Stomach (tissue), 9 donors: ENCODE results near the gene FEM1C. TPM values are rescaled to one million over a fixed set of nuclear protein-coding genes. Genes with fewer than 3 reads are reported as not detected.
A peak's percentile ranks its signal among the peaks of the same experiment; 100 is the strongest.

ENCODE experiments used
- DNase-seq, 2 donors: peaks; one replicate each; pipeline versions ENCODE4 v3.0.0 to v3.0.0-alpha.2; 2013 to 2019
- H3K27ac ChIP-seq, 5 donors: fragments of 200-600 bp in 4 of 5; sonication (generic) in 4 of 5; one replicate each; pipeline ENCODE4 v1.5.1; 2013 to 2019; ENCODE audit warnings: mild to moderate bottlenecking in 1 of 5, moderate library complexity in 1 of 5
- H3K27me3 ChIP-seq, 3 donors: fragments of 200-600 bp; sonication (generic); one replicate each; pipeline ENCODE4 v1.5.1; 2017 to 2019; ENCODE audit warnings: mixed run types in 1 of 3
- H3K36me3 ChIP-seq, 4 donors: fragments of 200-600 bp; sonication (generic); 1 replicate in 3 of 4; 2 replicates in 1 of 4; pipeline ENCODE4 v1.5.1; 2016 to 2019
- H3K4me1 ChIP-seq, 4 donors: fragments of 200-600 bp; sonication (generic); one replicate each; pipeline ENCODE4 v1.5.1; 2016 to 2019
- H3K4me3 ChIP-seq, 4 donors: fragments of 200-600 bp; sonication (generic) in 3 of 4; one replicate each; pipeline ENCODE4 v1.5.1; 2016 to 2019; ENCODE audit warnings: mild to moderate bottlenecking in 1 of 4
- H3K9me3 ChIP-seq, 4 donors: fragments of 200-600 bp; sonication (generic); one replicate each; pipeline ENCODE4 v1.5.1; 2016 to 2019
- CTCF ChIP-seq, 7 experiments: fragments of 450-650 bp in 4 of 7; fragments of 200-600 bp in 3 of 7; sonication (generic) in 3 of 7; IDR thresholded peaks; one replicate each; pipeline ENCODE4 v1.5.1; 2016 to 2019; ENCODE audit warnings: antibody characterized with exemption in 7 of 7, control low read depth in 2 of 7, mild to moderate bottlenecking in 1 of 7
- EP300 ChIP-seq: sonication (generic); formaldehyde crosslinking; IDR thresholded peaks from one replicate; pipeline ENCODE4 v1.6.1; 2017; ENCODE audit warnings: antibody characterized with exemption
- POLR2A ChIP-seq, 4 donors: fragments of 450-650 bp; IDR thresholded peaks; one replicate each; pipeline ENCODE4 v1.6.1; 2016; ENCODE audit warnings: antibody characterized with exemption in 4 of 4, control low read depth in 2 of 4, mild to moderate bottlenecking in 1 of 4, moderate library complexity in 1 of 4
- POLR2AphosphoS5 ChIP-seq, 3 donors: sonication (generic); formaldehyde crosslinking; IDR thresholded peaks; one replicate each; pipeline ENCODE4 v1.6.1; 2016; ENCODE audit warnings: antibody characterized with exemption in 3 of 3
- whole genome bisulfite sequencing, 5 donors: extraction: QIAGEN DNeasy Blood & Tissue Kit in 3 of 5; methylation state at CpG; one replicate each; pipeline versions ENCODE4 v1.1.5 to v1.1.7; 2013 to 2018; 5-methylcytosine and 5-hydroxymethylcytosine counted together
- intact Hi-C: fragments of 100-400 bp; cut with DNase I; formaldehyde crosslinking; loops from one replicate; pipeline ENCODE4 v1.15.1; 2023; ENCODE audit warnings: low total_unique reads
- polyA plus RNA-seq, 3 donors: library from polyadenylated mRNA; stranded (reverse); fragments of 200-250 nt; gene quantifications; one replicate each; pipeline ENCODE4 v1.2.3, GENCODE V29; 2013
- total RNA-seq, 5 donors: library from RNA; depleted of rRNA; stranded (reverse); fragments of >200 nt; gene quantifications; one replicate each; pipeline versions ENCODE4 v1.1.0 to v1.2.3, GENCODE V29; 2014 to 2016
- donor health status: healthy with polysubstance abuse.
- donor health status: Bipolar disorder and iron deficiency.
- donor health status: healthy.

Gene FEM1C
- total and polyA plus RNA-seq, 8 donors = 5.9 to 55.6 (median 21.7) TPM

- peaks cover 12 to 29% (median 18%) of the 10 kb centered on the region in 4 donors for H3K36me3 ChIP-seq
- intact Hi-C loops = no loop called here
- H3K4me1 ChIP-seq = peaks cover 8 to 66% (median 46%) of the 10 kb centered on the region in 4 donors
- TF ChIP-seq EP300 (no peak), CTCF (IDR thresholded peaks at IDR 0.05) (no peak), POLR2AphosphoS5 (IDR thresholded peaks at IDR 0.05) (no peak), POLR2A (IDR thresholded peaks at IDR 0.05) (no peak)
- no peaks in the 10 kb centered on the region for H3K27me3 ChIP-seq
- no peak overlapping the region for H3K27ac ChIP-seq
- no peaks in the 10 kb centered on the region for H3K9me3 ChIP-seq
- no peak for DNase-seq
- WGBS, 5 donors = 88 to 90% (median 89%) methylated on average over 6 of the region's 6 CpGs
- no peak overlapping the region for H3K4me3 ChIP-seq
These were observed 20.3 kb downstream of the FEM1C start for GRCh38 chr5:115524199-115524847.

GRCh38 chr5:115522832-115523403 lies 21.7 kb downstream of the FEM1C start:
- no peak for DNase-seq
- H3K4me1 ChIP-seq = peaks cover 8 to 52% (median 39%) of the 10 kb centered on the region in 4 donors
- H3K9me3 ChIP-seq = no peaks in the 10 kb centered on the region
- no peaks in the 10 kb centered on the region for H3K27me3 ChIP-seq
- H3K4me3 ChIP-seq = no peak overlapping the region
- H3K36me3 ChIP-seq = peaks cover 12 to 36% (median 21%) of the 10 kb centered on the region in 4 donors
- intact Hi-C loops = no loop called here
- TF ChIP-seq POLR2AphosphoS5 (IDR thresholded peaks at IDR 0.05) (peak in 1 of 3 donors; percentile 9), EP300 (no peak), CTCF (IDR thresholded peaks at IDR 0.05) (no peak)
- peak overlapping the region in 1 of 5 donors; percentile 7 for H3K27ac ChIP-seq

GRCh38 chr5:115520191-115520590 lies 24.4 kb downstream of the FEM1C start:
- 82 to 91% (median 88%) methylated on average over 2 of the region's 2 CpGs for WGBS, 5 donors
- DNase-seq = no peak
- Histone ChIP-seq H3K27ac (no peak overlapping the region), H3K4me3 (no peak overlapping the region), H3K27me3 (no peaks in the 10 kb centered on the region), H3K4me1 (peaks cover 8 to 31% (median 18%) of the 10 kb centered on the region in 4 donors), H3K9me3 (no peaks in the 10 kb centered on the region), H3K36me3 (peaks cover 9 to 31% (median 17%) of the 10 kb centered on the region in 4 donors)
- no peak for TF ChIP-seq POLR2AphosphoS5 (IDR thresholded peaks at IDR 0.05)
- no peak for TF ChIP-seq EP300
- no peak for TF ChIP-seq CTCF (IDR thresholded peaks at IDR 0.05)
- TF ChIP-seq POLR2A (IDR thresholded peaks at IDR 0.05) = no peak
- intact Hi-C loops = no loop called here

- H3K9me3 ChIP-seq = no peaks in the 10 kb centered on the region
- H3K4me3 ChIP-seq = no peak overlapping the region
- no peak overlapping the region for H3K27ac ChIP-seq
- intact Hi-C loops = no loop called here
- TF ChIP-seq EP300 (no peak), CTCF (IDR thresholded peaks at IDR 0.05) (no peak), POLR2AphosphoS5 (IDR thresholded peaks at IDR 0.05) (no peak), POLR2A (IDR thresholded peaks at IDR 0.05) (no peak)
- H3K27me3 ChIP-seq = no peaks in the 10 kb centered on the region
- DNase-seq = no peak
- WGBS, 5 donors = 93 to 100% (median 100%) methylated on average over 1 of the region's 1 CpG
- H3K36me3 ChIP-seq = peaks cover 0 to 9% (median 3%) of the 10 kb centered on the region in 4 donors
- no peaks in the 10 kb centered on the region for H3K4me1 ChIP-seq
These were observed 28.2 kb downstream of the FEM1C start for GRCh38 chr5:115516372-115516771.
